ENCODE data around the gene CCDC107.

CCDC107 gene

GRCh38 chr9:35690294-35690613 lies 32.2 kb downstream of the CCDC107 start:
- TF ChIP-seq ZFX (IDR thresholded peaks at IDR 0.05; ENCODE audit: borderline replicate concordance) = no peak
- no peak for TF ChIP-seq CTCF (IDR thresholded peaks at IDR 0.05)
- H3K27ac ChIP-seq = no peak overlapping the region

DNA sequence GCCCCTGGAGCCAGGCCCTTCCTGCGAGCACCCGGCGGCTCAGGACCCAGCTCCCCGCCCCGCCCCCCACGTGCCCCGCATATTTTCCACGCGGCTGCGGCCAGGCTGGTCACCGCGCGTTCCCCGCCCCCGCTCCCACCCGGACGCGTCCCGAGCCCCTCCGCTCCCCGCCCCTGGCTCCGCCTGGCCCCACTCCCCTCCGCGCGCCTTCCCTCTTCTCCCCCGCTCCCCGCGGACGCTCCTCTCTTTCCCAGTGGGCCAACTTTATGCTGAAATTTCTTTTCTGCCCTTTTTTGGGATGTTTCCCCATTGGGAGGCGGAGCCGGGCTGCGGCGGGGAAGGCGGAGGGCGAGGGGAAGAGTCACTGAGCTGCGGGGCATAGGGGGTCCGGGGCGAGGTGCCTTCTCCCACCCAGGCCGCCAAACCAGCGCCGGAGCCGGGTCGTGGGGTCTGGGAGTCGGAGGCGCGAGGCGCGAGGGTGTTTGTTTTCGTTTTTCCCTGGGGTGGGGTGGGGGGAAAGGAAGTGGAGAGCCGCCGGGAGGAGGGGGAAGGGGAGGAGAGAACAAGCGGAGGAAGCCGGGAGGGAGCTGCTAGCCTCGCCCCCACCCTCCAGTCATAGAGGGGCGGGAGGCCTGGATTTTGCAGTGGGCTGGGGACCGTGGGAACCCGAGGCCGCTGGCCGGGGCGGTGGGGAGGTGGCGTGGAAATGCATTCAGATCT lies 32.7 kb downstream of the CCDC107 start:
- TF ChIP-seq CTCF (IDR thresholded peaks at IDR 0.05) (no peak), ZFX (IDR thresholded peaks at IDR 0.05; ENCODE audit: borderline replicate concordance) (no peak)
- H3K27ac ChIP-seq = no peak overlapping the region

DNA sequence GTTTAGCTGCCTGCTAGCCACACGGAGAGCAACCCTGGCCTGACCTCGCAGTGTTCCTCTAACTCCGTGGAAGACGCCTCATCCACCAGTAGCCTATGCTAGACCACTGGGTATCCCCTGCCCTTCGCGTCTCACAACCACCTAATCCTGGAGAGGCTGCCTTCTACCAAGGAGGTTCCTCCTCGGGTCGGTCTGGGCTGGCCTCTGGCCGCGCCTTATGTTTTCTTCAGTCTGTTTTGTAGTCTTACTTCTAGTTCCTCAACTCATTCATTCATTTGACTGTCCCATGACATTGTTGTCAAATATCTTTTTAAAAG lies 33.2 kb downstream of the CCDC107 start:
- no peak overlapping the region for H3K27ac ChIP-seq
- TF ChIP-seq CTCF (IDR thresholded peaks at IDR 0.05) (no peak), ZFX (IDR thresholded peaks at IDR 0.05; ENCODE audit: borderline replicate concordance) (no peak)

GRCh38 chr9:35691757-35692301 lies 33.7 kb downstream of the CCDC107 start:
- TF ChIP-seq CTCF (IDR thresholded peaks at IDR 0.05) = no peak
- TF ChIP-seq ZFX (IDR thresholded peaks at IDR 0.05; ENCODE audit: borderline replicate concordance) = no peak
- no peak overlapping the region for H3K27ac ChIP-seq

- no peak for TF ChIP-seq CTCF (IDR thresholded peaks at IDR 0.05)
- TF ChIP-seq ZFX (IDR thresholded peaks at IDR 0.05; ENCODE audit: borderline replicate concordance) = no peak
- H3K27ac ChIP-seq = peak overlapping the region; percentile 26; the same call in 1 of the 2 replicates
Observed at GRCh38 chr9:35695943-35696401, 37.9 kb downstream of the CCDC107 start.

- TF ChIP-seq ZFX (IDR thresholded peaks at IDR 0.05; ENCODE audit: borderline replicate concordance) = no peak
- peak; percentile 96 for TF ChIP-seq CTCF (IDR thresholded peaks at IDR 0.05)
- H3K27ac ChIP-seq = peak overlapping the region; percentile 26; the same call in 1 of the 2 replicates
Observed at GRCh38 chr9:35696520-35697215, 38.6 kb downstream of the CCDC107 start.

DNA sequence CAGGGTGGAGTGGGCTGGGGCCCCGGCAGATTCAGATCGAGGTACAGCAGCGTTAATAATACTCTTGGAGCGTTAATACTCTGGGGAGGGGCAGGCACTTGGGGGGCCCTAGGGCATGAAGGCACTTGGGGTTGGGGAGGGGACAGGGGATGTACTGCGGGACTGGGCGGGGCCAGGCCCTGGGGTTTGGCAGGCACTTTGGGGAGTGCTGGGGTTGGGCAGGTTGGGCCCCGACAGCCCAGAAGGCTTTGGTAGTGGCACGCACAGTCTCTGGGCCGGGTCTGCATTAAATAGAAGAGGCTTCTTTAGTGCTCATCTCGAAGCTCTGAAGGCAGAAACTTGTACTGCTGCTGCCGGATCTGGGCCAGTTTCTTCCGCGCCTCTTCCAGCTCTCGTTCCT lies 39.4 kb downstream of the CCDC107 start:
- H3K27ac ChIP-seq = no peak overlapping the region
- TF ChIP-seq ZFX (IDR thresholded peaks at IDR 0.05; ENCODE audit: borderline replicate concordance) (no peak), CTCF (IDR thresholded peaks at IDR 0.05) (no peak)

Measured in 22Rv1 (cell line).